Glutamatergic neuron (in vitro differentiated cells): ENCODE data around the gene PLXDC1. TPM values are rescaled to one million over a fixed set of nuclear protein-coding genes. Genes with fewer than 3 reads are reported as not detected.

Experiments used
- DNase-seq: peaks from one replicate; pipeline ENCODE4 v3.0.0; 2022
- H3K27ac Mint-ChIP-seq: one replicate; pipeline ENCODE4 v1.8.0; 2020; ENCODE audit warnings: mild to moderate bottlenecking, mixed read lengths, inconsistent platforms; ENCODE audit not compliant: unreplicated experiment
- H3K27me3 Mint-ChIP-seq: one replicate; pipeline ENCODE4 v1.8.0; 2020; ENCODE audit warnings: mild to moderate bottlenecking, moderate library complexity, mixed read lengths, inconsistent platforms; ENCODE audit not compliant: unreplicated experiment
- H3K36me3 Mint-ChIP-seq: one replicate; pipeline ENCODE4 v1.8.0; 2020; ENCODE audit warnings: mild to moderate bottlenecking, mixed read lengths, inconsistent platforms; ENCODE audit not compliant: unreplicated experiment
- H3K4me1 Mint-ChIP-seq: one replicate; pipeline ENCODE4 v1.8.0; 2020; ENCODE audit warnings: mild to moderate bottlenecking, low read depth, mixed read lengths, inconsistent platforms; ENCODE audit not compliant: unreplicated experiment
- H3K4me3 Mint-ChIP-seq: one replicate; pipeline ENCODE4 v1.8.0; 2020; ENCODE audit warnings: mild to moderate bottlenecking, mixed read lengths, inconsistent platforms; ENCODE audit not compliant: unreplicated experiment
- H3K9me3 Mint-ChIP-seq: one replicate; pipeline ENCODE4 v1.8.0; 2020; ENCODE audit warnings: mild to moderate bottlenecking, moderate library complexity, mixed read lengths, inconsistent platforms; ENCODE audit not compliant: unreplicated experiment
- CTCF ChIP-seq: fragments of 200-600 bp; sonication (generic); IDR thresholded peaks from one replicate; pipeline ENCODE4 v1.5.0; 2021; ENCODE audit not compliant: partially characterized antibody, unreplicated experiment
- total RNA-seq: library from RNA; stranded (reverse); fragmentation: NEBNext Ultra II Directional; extraction: Animal tissue kit (Norgen Biotek cat#: 25700); gene quantifications from one replicate; pipeline ENCODE4 v1.2.1, GENCODE V29; 2021; ENCODE audit not compliant: unreplicated experiment

The PLXDC1 gene
- total RNA-seq, 1 donor from 2014 or later = not detected

GRCh38 chr17:39016193-39017153 lies 135.0 kb downstream of the PLXDC1 start:
- H3K36me3 Mint-ChIP-seq = no peaks in the 10 kb centered on the region
- H3K4me1 Mint-ChIP-seq = no peaks in the 10 kb centered on the region
- H3K27me3 Mint-ChIP-seq = no peaks in the 10 kb centered on the region
- no peaks in the 10 kb centered on the region for H3K9me3 Mint-ChIP-seq
- no peak for DNase-seq
- TF ChIP-seq CTCF = no peak
- H3K4me3 Mint-ChIP-seq = no peak overlapping the region
- H3K27ac Mint-ChIP-seq = no peak overlapping the region

- Mint-ChIP-seq H3K36me3 (no peaks in the 10 kb centered on the region), H3K9me3 (no peaks in the 10 kb centered on the region), H3K4me1 (no peaks in the 10 kb centered on the region), H3K4me3 (no peak overlapping the region), H3K27me3 (no peaks in the 10 kb centered on the region), H3K27ac (no peak overlapping the region)
- TF ChIP-seq CTCF = no peak
- DNase-seq = no peak
These were observed 135.9 kb downstream of the PLXDC1 start for GRCh38 chr17:39015546-39015935.

- no peaks in the 10 kb centered on the region for H3K27me3 Mint-ChIP-seq
- no peaks in the 10 kb centered on the region for H3K4me1 Mint-ChIP-seq
- H3K36me3 Mint-ChIP-seq = no peaks in the 10 kb centered on the region
- no peaks in the 10 kb centered on the region for H3K9me3 Mint-ChIP-seq
- no peak for TF ChIP-seq CTCF
- H3K4me3 Mint-ChIP-seq = no peak overlapping the region
- no peak for DNase-seq
- no peak overlapping the region for H3K27ac Mint-ChIP-seq
These were observed 136.5 kb downstream of the PLXDC1 start for GRCh38 chr17:39014795-39015545.

- no peak for DNase-seq
- Mint-ChIP-seq H3K27me3 (no peaks in the 10 kb centered on the region), H3K36me3 (no peaks in the 10 kb centered on the region), H3K4me3 (no peak overlapping the region), H3K9me3 (no peaks in the 10 kb centered on the region), H3K4me1 (no peaks in the 10 kb centered on the region), H3K27ac (no peak overlapping the region)
- TF ChIP-seq CTCF = no peak
These were observed 137.2 kb downstream of the PLXDC1 start for GRCh38 chr17:39014044-39014794.

Other genes with a start within 250 kb of the PLXDC1 start
- gene FBXO47, start 184.2 kb downstream of the PLXDC1 start, total RNA-seq = not detected
- gene ARL5C, start 14.5 kb upstream of the PLXDC1 start, total RNA-seq = not detected
- gene CACNB1, start 46.0 kb upstream of the PLXDC1 start, total RNA-seq = 77.1 TPM
- 877 TPM for gene RPL19, start 48.6 kb upstream of the PLXDC1 start, total RNA-seq
- gene STAC2, start 74.3 kb upstream of the PLXDC1 start, total RNA-seq = 1.8 TPM
- gene FBXL20, start 250.0 kb upstream of the PLXDC1 start, total RNA-seq = 31.0 TPM